ENCODE results near the gene SLC7A8. TPM values are rescaled to one million over a fixed set of nuclear protein-coding genes. Genes with fewer than 3 reads are reported as not detected.
A peak's percentile ranks its signal among the peaks of the same experiment; 100 is the strongest.

The SLC7A8 gene
- total RNA-seq, 2 donors from 2014 or later: 21.5 to 23.8 TPM

DNA sequence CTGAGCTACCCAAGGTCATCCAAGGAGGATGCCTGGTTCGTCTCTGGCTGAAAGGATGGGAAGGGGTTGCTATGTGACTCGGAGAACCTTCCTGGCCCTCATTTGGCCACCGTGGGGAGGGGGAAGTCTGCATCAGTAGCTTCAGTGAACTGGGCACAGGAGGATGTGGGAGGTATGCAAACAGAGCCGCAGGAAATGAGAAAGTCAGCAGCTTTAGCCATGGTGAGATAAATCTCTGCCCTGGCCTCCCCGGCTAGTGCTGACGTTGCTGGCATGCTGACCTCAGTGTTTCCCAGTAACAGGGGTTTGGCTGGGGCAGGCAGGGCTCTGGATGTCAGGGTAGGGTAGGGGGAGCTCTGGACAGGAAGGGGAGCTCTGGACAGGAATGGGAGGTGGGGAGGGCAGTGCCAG is 62.1 kb downstream of the SLC7A8 start:
- TF ChIP-seq, protein P1, sequence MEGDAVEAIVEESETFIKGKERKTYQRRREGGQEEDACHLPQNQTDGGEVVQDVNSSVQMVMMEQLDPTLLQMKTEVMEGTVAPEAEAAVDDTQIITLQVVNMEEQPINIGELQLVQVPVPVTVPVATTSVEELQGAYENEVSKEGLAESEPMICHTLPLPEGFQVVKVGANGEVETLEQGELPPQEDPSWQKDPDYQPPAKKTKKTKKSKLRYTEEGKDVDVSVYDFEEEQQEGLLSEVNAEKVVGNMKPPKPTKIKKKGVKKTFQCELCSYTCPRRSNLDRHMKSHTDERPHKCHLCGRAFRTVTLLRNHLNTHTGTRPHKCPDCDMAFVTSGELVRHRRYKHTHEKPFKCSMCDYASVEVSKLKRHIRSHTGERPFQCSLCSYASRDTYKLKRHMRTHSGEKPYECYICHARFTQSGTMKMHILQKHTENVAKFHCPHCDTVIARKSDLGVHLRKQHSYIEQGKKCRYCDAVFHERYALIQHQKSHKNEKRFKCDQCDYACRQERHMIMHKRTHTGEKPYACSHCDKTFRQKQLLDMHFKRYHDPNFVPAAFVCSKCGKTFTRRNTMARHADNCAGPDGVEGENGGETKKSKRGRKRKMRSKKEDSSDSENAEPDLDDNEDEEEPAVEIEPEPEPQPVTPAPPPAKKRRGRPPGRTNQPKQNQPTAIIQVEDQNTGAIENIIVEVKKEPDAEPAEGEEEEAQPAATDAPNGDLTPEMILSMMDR (IDR thresholded peaks at IDR 0.05): no peak
- DNase-seq: peak; percentile 32
- Histone ChIP-seq H3K9me3 (no peaks in the 10 kb centered on the region), H3K4me3 (no peak overlapping the region), H3K27me3 (no peaks in the 10 kb centered on the region), H3K36me3 (no peaks in the 10 kb centered on the region), H3K27ac (no peak overlapping the region), H3K4me1 (no peaks in the 10 kb centered on the region), H3K9ac (ENCODE audit: low read depth in 2 of 2, low read length in 2 of 2) (no peak overlapping the region)
- intact Hi-C loops (cut with DNase I): loop anchor here (1.0 to 10.0 kb wide), 2 partner anchors 66 to 173 kb away; no protein-coding TSS in a partner anchor

DNA sequence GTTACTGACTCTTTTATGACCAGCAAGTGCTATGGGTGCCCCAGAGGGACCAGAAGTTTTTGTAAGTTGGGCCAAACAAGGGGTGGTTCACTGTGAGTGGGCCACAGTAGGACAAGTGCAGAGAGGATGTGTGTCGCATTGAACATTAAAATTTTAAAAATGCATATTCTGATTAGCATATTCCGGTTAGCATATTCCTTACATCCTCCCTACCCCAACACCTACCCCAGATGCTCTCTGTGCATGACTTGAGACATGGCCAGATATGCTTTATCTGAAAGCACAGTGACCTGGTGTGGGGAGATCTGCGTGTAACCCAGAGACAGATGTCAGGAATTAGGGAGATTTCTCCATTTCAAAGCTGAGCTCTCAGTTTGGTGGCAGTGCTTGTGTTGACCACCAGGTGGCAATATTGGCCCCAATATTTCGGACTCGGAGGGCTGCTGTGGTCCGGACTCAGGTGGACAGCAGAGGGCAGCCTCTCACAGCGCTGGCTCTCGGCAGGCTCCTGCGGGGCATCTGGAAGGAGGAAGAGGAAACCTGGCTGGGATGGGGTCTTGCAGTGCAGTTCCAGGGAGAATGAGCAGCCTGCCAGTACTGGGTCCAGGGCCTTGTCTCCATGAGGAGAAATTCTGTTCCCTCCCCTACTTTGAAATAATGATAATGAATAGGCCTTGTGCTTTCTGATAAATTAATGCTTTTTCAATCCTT is 62.8 kb downstream of the SLC7A8 start:
- intact Hi-C loops (cut with DNase I): loop anchor here (1.0 to 10.0 kb wide), 2 partner anchors 67 to 174 kb away; no protein-coding TSS in a partner anchor
- Histone ChIP-seq H3K4me1 (no peaks in the 10 kb centered on the region), H3K9ac (ENCODE audit: low read depth in 2 of 2, low read length in 2 of 2) (no peak overlapping the region), H3K4me3 (no peak overlapping the region), H3K9me3 (no peaks in the 10 kb centered on the region), H3K36me3 (no peaks in the 10 kb centered on the region), H3K27ac (no peak overlapping the region), H3K27me3 (no peaks in the 10 kb centered on the region)
- DNase-seq: peak; percentile 91
- TF ChIP-seq, protein P1 (IDR thresholded peaks at IDR 0.05): peak; percentile 100

DNA sequence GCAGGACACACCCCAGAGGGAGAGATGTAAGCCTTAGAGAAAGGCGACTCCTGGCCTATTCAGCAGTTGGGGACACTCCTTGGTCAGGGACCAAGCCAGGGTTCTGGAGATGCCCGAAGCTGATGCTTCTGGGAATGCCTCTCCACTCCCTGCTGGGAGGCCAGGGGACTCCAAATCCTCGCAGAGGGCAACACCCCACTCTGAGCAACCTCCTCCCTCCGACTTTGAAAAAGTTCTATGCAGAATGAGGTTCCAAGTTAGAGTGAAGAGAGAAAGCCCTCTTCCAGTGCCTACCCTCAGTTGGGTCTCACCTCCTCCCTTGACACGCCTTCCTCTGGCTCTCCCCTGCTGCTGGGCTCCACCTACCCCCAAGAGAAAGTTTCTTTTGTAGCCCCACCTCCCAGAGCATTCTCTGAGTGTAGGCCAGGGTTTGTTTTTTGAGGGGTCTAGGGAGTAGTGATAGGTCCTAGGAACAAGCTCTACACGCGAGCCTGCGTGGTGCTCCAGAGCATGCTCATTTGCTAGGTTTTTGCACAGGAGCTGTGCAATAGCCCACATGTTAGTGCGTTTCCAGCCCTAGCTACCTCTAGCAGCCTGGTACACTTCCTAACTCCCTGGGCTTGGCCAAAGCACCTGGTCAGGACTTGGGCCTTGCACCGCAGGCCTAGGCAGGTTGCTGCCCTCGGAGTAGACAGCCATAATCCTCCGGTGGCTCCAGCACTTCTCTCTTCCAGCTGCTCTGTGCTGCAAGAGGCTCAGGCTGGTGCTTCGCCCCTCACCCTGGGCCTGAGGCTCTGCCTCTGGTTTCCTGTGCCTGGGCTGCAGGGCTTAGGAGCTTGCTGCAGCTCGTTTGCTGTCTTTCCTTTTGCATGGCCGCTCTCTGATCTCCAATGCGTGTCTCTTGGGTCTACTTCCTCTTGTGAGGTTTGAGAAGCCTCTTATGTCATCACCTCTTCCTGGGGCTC is 63.8 kb downstream of the SLC7A8 start:
- no peaks in the 10 kb centered on the region for H3K4me1 ChIP-seq

DNA sequence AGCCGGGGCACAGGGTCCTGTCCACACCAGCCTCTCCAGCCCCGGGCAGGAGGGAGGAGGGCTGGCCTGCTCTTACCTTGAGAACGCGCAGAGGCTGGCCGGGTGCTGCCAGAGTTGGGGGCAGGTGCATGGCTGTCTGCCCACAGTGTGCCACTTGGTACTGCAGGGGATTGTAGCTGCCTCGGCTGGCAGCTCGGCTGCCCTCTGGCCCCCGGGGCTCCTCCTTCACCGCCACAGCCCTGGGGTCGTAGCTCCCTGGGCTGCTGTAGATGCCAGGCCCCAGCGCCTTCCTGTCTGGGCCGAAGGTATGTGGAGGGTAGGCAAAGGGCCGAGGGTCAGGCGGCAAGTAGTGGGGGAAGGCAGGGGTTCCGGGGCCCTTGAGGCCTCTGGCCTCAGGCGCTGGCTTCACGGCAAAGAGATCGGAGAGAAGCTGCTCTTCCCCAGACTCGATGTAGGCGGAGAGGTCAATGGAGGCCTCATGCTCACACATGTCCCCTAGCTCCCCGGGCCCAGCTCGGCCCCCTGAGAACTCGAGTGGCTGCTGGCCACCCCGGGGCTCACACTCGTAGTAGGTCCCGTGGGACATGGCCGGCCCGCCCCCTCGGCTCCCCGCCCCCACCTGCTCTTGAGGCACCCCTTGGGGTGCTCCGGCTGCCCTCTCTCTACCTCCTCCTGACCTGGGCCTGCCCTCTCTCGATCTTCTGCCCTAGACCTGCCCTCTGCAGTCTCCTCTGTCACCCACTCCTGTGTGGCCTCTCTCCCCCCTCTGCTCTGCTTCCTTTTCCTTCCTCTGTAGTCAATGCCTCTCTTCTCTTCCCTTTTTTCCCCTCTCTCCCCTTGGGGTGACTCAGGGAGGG is 64.7 kb downstream of the SLC7A8 start, which contains the start of gene CEBPE:
TSS of gene CEBPE (minus strand) at position 750 of the 857 bp plus-strand sequence. CDS start at position 586, 164 bp downstream.
- Histone ChIP-seq H3K9me3 (no peaks in the 10 kb centered on the region), H3K36me3 (no peaks in the 10 kb centered on the region), H3K27me3 (no peaks in the 10 kb centered on the region), H3K4me3 (no peak within 1 kb of the TSS), H3K4me1 (no peaks in the 10 kb centered on the region), H3K9ac (ENCODE audit: low read depth in 2 of 2, low read length in 2 of 2) (no peak within 1 kb of the TSS), H3K27ac (no peak within 1 kb of the TSS)
- intact Hi-C loops (cut with DNase I): no loop called here
- TF ChIP-seq, protein P1 (IDR thresholded peaks at IDR 0.05): no peak
- DNase-seq: no peak

More for the DNA sequence above, 63.8 kb downstream of the SLC7A8 start:
- H3K27me3 ChIP-seq: no peaks in the 10 kb centered on the region
- intact Hi-C loops (cut with DNase I): loop anchor here (10.0 kb wide), 1 partner anchor 175 kb away; no protein-coding TSS in a partner anchor
- H3K27ac ChIP-seq: no peak overlapping the region
- no peak overlapping the region for H3K4me3 ChIP-seq
- no peak overlapping the region for H3K9ac ChIP-seq (ENCODE audit: low read depth in 2 of 2, low read length in 2 of 2)
- no peak for DNase-seq
- no peaks in the 10 kb centered on the region for H3K36me3 ChIP-seq
- no peaks in the 10 kb centered on the region for H3K9me3 ChIP-seq
- TF ChIP-seq, protein P1 (IDR thresholded peaks at IDR 0.05): no peak
